ENCODE measurements around the gene POLD2. TPM values are rescaled to one million over a fixed set of nuclear protein-coding genes. Genes with fewer than 3 reads are reported as not detected.

POLD2 gene
- polyA plus RNA-seq, 5 donors: 87.9 to 126 (median 101) TPM

DNA sequence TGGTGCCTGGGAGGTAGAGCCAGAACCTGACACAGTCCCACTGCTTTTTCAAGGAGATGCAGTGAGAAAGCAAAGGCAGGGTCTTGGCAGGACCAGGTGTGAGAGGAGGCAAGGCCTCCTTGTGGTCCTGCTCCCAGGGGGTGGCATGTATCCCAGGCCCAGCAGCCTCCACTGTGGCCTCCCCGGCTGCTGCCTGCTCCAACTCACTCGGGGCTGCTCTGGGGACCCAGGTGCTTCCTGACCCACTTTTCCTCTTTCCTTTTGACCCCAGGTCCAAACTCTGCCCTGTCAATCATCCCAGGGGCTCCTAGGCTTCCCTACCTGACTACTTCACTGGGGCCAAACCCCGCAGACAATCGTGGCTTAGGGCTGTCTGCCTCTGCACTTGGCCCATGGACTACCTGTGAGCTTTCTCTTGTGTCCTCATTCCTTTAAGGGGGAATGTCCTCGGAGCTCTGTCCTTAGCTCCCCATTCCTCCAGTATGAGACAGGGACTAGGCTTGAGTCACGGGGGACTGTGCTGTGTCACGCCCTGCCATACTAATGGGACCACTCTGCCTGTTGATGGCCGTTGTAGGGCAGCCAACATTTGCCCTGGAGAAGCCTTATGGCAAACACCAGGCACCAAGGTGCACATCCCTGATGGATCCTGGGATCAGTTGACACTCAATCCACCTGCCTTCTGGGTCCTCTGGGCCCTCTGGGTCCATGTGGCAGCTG is 20.3 kb downstream of the POLD2 start:
- no peak for DNase-seq

DNA sequence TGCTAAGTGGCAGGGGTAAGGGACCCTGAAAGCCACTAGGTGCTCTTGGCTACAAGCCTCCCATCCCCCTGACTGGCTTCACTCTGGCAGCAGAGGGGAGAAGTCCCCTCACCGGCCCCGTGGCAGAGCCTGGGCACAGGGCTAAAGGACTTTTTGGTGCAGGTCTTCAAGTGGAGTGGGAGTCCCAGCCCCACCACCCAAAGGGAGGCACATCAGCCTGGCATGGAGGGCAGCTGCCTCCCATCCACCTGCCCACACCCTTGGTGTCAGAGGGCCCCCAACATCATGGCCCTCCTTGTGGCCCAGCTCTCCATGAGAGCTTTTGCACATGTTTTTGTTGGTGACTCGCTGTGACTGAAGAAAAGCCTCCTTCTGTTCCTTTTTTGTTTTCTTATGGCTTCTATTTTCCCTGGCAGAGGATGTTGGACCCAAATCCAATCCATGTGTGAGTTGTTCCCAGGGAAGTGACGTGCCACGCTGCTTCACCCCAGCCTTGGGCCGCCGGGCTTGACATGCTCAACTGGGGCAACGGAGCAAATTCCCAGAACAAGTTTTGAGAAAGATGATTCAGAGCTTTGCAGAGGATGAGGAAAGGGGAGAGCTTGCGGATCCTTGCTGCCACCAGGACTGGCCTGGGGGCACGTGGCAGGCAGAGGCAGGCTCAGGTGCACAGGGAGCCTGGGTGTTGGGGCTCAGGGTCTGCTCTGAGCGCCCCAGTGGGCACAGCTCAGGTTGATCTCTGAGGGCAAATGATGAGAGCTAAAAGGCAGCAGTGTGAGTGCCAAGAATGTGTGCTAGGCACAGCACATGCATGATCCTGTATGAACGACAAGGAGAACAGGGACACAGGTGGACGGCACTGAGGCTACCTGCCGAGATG is 21.1 kb downstream of the POLD2 start:
- no peak for DNase-seq

GRCh38 chr7:44101303-44101965 is 21.9 kb downstream of the POLD2 start:
- no peak for DNase-seq

GRCh38 chr7:44100458-44101302 is 22.7 kb downstream of the POLD2 start:
- no peak for DNase-seq

- DNase-seq: no peak
These were observed 23.7 kb downstream of the POLD2 start for GRCh38 chr7:44099669-44100068.

- no peak for DNase-seq
These were observed 25.0 kb downstream of the POLD2 start for GRCh38 chr7:44098092-44099068.

- no peak for DNase-seq
These were observed 26.1 kb downstream of the POLD2 start for GRCh38 chr7:44097064-44097932.

DNA sequence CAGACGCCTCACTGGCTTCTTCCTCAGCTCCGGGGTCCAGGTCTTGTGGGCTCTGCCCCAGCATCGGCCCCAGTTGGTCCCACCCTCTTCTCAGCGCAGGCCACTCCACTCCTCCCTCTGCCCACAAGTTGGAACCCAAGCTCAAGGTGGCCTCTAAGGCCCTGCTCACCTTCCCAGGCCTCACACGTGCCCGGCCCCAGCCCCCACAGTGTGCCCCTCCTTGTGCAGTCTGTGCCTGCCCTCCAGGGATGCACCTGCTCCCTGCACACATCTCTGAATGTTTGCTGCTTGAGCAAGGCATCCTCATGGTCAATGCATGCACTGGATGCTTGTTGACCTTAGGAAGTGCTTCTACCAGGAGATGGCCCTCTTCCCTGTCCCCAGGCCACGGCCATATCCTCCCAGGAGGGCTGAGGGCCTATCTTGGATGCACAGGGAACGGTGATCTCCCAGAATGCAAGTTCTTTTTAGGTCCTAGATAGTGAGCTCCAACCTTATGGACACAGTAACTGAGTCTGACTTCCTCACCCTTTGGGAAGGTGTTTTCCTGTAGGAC is 26.9 kb downstream of the POLD2 start:
- no peak for DNase-seq

DNA sequence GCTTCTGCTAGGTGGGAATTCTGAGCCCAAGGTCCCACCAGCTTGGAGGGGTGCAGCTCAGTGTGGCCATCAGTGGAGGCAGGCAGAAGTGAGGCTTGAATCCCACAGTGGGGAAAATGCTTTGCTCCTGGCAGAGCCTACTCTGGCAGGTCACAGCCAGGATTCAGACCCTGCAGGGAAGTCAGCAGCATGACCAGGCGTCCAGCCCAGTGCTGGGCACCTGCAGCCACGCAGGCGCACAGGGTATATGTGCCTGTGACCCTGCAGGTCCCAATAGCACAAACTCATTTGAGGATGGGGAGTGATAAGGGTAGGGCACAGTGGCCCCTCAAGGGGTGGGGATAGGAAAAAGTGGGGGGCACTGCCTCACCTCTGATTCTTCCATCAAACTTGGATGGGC is 27.6 kb downstream of the POLD2 start:
- DNase-seq: no peak

GRCh38 chr7:44094883-44095592 is 28.3 kb downstream of the POLD2 start:
- no peak for DNase-seq

- DNase-seq: no peak
These were observed 29.0 kb downstream of the POLD2 start for GRCh38 chr7:44094365-44094764.

GRCh38 chr7:44093102-44093641 is 30.2 kb downstream of the POLD2 start:
- DNase-seq: no peak

DNA sequence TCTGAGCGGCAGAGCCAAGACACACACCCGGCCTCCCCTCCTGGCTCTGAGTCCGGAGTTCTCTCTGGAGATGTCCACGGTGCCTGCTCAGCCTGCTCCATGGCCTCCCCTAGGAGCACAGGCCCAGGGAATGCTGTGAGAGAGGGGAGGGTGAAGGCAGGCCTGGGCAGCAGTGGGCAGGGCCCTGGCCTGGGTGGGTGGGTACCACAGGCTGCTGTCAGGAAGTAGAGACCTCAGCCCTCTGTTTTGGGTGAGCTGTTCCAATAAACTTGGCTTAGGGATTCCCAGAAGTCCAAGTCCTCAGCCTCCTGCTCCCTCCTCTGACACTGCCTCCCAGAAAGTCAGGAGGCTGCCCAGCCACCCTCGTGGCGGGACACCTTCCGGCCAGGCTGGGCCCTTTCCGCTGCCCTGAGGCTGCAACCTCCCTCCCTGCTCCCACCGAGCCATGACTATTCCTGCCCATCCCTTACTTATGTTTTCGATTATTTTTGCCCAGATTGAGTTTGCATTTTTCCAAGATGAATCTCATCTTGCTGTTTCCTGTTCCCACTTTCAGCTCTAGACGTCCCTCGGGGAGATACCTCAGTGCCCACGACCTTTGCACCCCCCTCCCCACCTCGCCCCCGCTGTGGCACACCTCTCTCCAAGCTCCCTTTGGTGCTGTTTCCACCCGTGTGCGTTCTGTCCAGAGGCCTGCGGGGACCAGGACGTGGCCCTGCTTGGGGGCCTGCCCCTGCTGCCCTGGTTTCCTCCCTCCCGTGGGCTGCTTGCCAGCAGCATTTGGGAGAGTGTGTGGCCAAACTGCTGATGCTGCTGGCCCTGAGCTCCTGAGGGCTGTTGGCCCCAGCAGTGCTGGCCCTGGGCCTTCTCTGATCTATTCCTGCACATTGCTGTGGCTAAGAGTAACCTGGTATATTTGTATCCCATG is 35.2 kb downstream of the POLD2 start:
- DNase-seq: no peak

GRCh38 chr7:44086627-44087026 is 36.7 kb downstream of the POLD2 start:
- DNase-seq: no peak

DNA sequence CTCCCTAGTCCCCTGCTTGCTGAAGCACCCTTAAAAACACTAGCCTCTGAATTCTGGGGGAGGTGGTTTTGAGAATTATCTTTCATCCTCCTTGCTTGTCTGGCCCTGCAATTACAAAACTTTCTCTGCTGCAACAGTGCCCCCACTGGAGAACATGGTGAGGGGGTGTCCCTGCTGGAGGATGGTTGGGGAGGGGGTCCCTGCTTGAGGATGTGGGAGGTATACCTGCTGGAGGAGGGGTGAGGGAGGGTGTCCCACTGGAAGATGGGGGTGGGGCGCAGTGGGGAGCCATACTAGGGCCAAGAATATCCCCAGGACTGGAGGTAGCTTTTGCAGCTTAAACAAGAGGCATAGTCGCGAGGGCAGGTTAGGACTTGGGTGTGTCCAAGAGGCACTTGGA is 37.8 kb downstream of the POLD2 start:
- DNase-seq: no peak

- DNase-seq: no peak
These were observed 38.6 kb downstream of the POLD2 start for GRCh38 chr7:44084701-44085100.

DNA sequence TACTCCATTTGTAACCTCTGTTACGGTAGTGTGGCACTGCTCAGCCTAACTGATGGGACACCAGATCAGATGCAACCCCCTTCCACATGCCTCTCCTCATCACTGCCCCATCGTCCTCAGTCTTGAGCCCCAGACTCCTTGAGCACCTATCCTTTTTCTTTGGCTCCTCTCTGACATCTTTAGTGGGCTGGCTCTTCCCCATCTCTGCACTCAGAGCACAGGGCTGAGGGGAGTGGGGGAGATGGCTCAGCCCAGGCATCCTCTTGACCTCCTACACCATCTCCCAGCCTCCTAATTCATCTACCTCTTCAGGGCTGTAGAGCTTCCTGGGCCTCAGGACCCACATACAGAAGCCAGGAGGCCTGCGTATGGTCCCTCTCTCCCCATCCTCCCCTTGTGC is 39.6 kb downstream of the POLD2 start:
- no peak for DNase-seq
